ENCODE results near the gene UGT1A1.

UGT1A1 gene

GRCh38 chr2:233756429-233757081 is 3.5 kb upstream of the UGT1A1 start:
- no peak for DNase-seq

- no peak for DNase-seq
These were observed 1.9 kb upstream of the UGT1A1 start for GRCh38 chr2:233758141-233758540.

- DNase-seq = no peak
These were observed 1.2 kb upstream of the UGT1A1 start for GRCh38 chr2:233758849-233759248.

- no peak for DNase-seq
These were observed 1.1 kb downstream of the UGT1A1 start for GRCh38 chr2:233761040-233761769.

GRCh38 chr2:233764264-233764663 is 4.2 kb downstream of the UGT1A1 start:
- no peak for DNase-seq

GRCh38 chr2:233764761-233765160 is 4.7 kb downstream of the UGT1A1 start:
- DNase-seq = no peak

GRCh38 chr2:233766416-233766815 is 6.3 kb downstream of the UGT1A1 start:
- no peak for DNase-seq

GRCh38 chr2:233768076-233768475 is 8.0 kb downstream of the UGT1A1 start:
- DNase-seq = no peak

GRCh38 chr2:233769260-233769659 is 9.2 kb downstream of the UGT1A1 start:
- DNase-seq = no peak

- DNase-seq = no peak
These were observed 12.1 kb downstream of the UGT1A1 start for GRCh38 chr2:233772153-233772552.

GRCh38 chr2:233772583-233772982 is 12.5 kb downstream of the UGT1A1 start:
- no peak for DNase-seq

- DNase-seq = no peak
These were observed 13.8 kb downstream of the UGT1A1 start for GRCh38 chr2:233773854-233774253.

GRCh38 chr2:233775414-233775813 is 15.3 kb downstream of the UGT1A1 start:
- DNase-seq = no peak

- no peak for DNase-seq
These were observed 18.0 kb downstream of the UGT1A1 start, which contains the start of gene MROH2A for GRCh38 chr2:233778030-233778429. TSS of gene MROH2A (plus strand) at chr2:233778330. CDS start at chr2:233779359, 1,029 bp downstream.

- DNase-seq = no peak
These were observed 19.7 kb downstream of the UGT1A1 start for GRCh38 chr2:233779722-233780121.

GRCh38 chr2:233780771-233781170 is 20.7 kb downstream of the UGT1A1 start:
- no peak for DNase-seq

- DNase-seq = no peak
These were observed 29.5 kb downstream of the UGT1A1 start for GRCh38 chr2:233789554-233789953.

- DNase-seq = no peak
These were observed 31.2 kb downstream of the UGT1A1 start for GRCh38 chr2:233791151-233791882.

GRCh38 chr2:233791883-233792329 is 31.8 kb downstream of the UGT1A1 start:
- DNase-seq = no peak

GRCh38 chr2:233792720-233793119 is 32.6 kb downstream of the UGT1A1 start:
- no peak for DNase-seq

GRCh38 chr2:233793465-233794127 is 33.5 kb downstream of the UGT1A1 start:
- DNase-seq = peak in 11 of 56 donors; percentile 4 to 54 (median 18)
